ENCODE data around the gene IQCK. TPM values are rescaled to one million over a fixed set of nuclear protein-coding genes. Genes with fewer than 3 reads are reported as not detected.

IQCK gene
- total RNA-seq, 1 donor from 2014 or later, result 7.6 TPM

- no peak overlapping the region for H3K4me3 ChIP-seq
- ATAC-seq, result no peak
- no peaks in the 10 kb centered on the region for H3K4me1 ChIP-seq
- no peaks in the 10 kb centered on the region for H3K36me3 ChIP-seq
- TF ChIP-seq, protein P1, sequence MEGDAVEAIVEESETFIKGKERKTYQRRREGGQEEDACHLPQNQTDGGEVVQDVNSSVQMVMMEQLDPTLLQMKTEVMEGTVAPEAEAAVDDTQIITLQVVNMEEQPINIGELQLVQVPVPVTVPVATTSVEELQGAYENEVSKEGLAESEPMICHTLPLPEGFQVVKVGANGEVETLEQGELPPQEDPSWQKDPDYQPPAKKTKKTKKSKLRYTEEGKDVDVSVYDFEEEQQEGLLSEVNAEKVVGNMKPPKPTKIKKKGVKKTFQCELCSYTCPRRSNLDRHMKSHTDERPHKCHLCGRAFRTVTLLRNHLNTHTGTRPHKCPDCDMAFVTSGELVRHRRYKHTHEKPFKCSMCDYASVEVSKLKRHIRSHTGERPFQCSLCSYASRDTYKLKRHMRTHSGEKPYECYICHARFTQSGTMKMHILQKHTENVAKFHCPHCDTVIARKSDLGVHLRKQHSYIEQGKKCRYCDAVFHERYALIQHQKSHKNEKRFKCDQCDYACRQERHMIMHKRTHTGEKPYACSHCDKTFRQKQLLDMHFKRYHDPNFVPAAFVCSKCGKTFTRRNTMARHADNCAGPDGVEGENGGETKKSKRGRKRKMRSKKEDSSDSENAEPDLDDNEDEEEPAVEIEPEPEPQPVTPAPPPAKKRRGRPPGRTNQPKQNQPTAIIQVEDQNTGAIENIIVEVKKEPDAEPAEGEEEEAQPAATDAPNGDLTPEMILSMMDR (IDR thresholded peaks at IDR 0.05), result no peak
- H3K9me3 ChIP-seq, result no peaks in the 10 kb centered on the region
- intact Hi-C loops (cut with DNase I), result no loop called here
- H3K27me3 ChIP-seq, result no peaks in the 10 kb centered on the region
- no peak for DNase-seq
- H3K27ac ChIP-seq, result no peak overlapping the region
Measured at GRCh38 chr16:19817875-19818274, 99.8 kb downstream of the IQCK start.

DNA sequence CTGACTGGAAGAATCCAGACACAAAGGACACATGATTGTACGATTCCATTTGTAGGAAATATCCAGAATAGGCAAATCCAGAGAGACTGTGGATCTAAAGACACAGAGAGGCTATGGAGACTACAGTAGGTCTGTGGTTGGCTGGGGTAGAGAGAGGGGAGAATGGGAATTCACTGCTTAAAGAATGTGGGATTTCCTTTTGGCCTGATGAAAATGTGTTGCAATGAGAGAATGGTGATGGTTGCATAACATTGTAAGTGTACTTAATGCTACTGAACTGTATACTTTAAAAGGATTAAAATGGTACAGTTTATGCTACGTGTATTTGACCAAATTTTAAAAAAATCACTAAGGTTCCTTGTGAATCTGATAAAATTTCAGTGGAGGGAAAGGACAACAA lies 104.5 kb downstream of the IQCK start:
- Histone ChIP-seq H3K27ac (no peak overlapping the region), H3K9me3 (no peaks in the 10 kb centered on the region), H3K4me3 (no peak overlapping the region), H3K36me3 (no peaks in the 10 kb centered on the region), H3K4me1 (no peaks in the 10 kb centered on the region), H3K27me3 (no peaks in the 10 kb centered on the region)
- TF ChIP-seq, protein P1 (IDR thresholded peaks at IDR 0.05), result no peak
- intact Hi-C loops (cut with DNase I), result no loop called here
- DNase-seq, result no peak
- ATAC-seq, result no peak

DNA sequence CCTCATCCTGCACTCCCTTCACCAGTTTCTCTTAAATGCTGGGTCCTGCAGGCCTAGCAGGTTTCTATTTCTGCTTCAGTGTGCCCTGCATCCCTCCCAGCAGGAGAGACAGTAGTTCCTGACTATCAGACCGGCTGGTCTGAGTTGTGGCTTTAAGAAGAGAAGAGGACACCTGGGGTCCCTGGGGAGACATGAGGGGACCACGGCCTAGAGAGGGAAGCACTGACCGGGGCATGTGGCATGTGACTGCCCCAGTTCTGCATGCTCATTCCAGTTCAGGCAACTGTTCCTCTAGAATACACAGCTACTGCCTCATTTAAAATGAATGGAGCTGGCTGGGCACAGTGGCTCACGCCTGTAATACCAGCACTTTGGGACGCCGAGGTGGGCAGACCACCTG lies 105.3 kb downstream of the IQCK start:
- H3K9me3 ChIP-seq, result no peaks in the 10 kb centered on the region
- DNase-seq (no peak), ATAC-seq (no peak)
- no peak overlapping the region for H3K27ac ChIP-seq
- H3K27me3 ChIP-seq, result no peaks in the 10 kb centered on the region
- intact Hi-C loops (cut with DNase I), result no loop called here
- H3K36me3 ChIP-seq, result no peaks in the 10 kb centered on the region
- H3K4me1 ChIP-seq, result no peaks in the 10 kb centered on the region
- H3K4me3 ChIP-seq, result no peak overlapping the region
- TF ChIP-seq, protein P1 (IDR thresholded peaks at IDR 0.05), result no peak

DNA sequence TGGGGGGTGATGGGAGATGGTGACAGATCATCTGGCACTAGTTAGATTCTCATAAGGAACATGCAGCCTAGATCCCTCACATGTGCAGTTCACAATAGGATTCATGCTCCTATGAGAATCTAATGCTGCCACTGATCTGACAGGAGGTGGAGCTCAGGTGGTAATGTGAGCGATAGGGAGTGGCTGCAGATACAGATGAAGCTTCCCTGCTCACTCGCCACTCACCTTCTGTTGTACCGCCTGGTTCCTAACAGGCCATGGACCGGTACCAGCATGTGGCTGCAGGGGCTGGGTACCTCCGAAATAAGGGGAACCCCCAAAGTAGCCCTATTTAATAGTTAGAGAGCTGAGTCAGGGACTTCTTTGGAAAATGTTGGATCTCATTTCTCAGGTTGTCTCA lies 106.1 kb downstream of the IQCK start:
- H3K27ac ChIP-seq, result no peak overlapping the region
- no peaks in the 10 kb centered on the region for H3K36me3 ChIP-seq
- DNase-seq, result no peak
- H3K27me3 ChIP-seq, result no peaks in the 10 kb centered on the region
- H3K4me3 ChIP-seq, result no peak overlapping the region
- intact Hi-C loops (cut with DNase I), result no loop called here
- H3K4me1 ChIP-seq, result no peaks in the 10 kb centered on the region
- no peaks in the 10 kb centered on the region for H3K9me3 ChIP-seq
- no peak for ATAC-seq
- TF ChIP-seq, protein P1 (IDR thresholded peaks at IDR 0.05), result no peak

- Histone ChIP-seq H3K9me3 (no peaks in the 10 kb centered on the region), H3K36me3 (no peaks in the 10 kb centered on the region), H3K4me3 (no peak overlapping the region), H3K27me3 (no peaks in the 10 kb centered on the region), H3K4me1 (no peaks in the 10 kb centered on the region), H3K27ac (no peak overlapping the region)
- DNase-seq (no peak), ATAC-seq (no peak)
- intact Hi-C loops (cut with DNase I), result no loop called here
- TF ChIP-seq, protein P1 (IDR thresholded peaks at IDR 0.05), result no peak
Measured at GRCh38 chr16:19829844-19830692, 112.0 kb downstream of the IQCK start.
